GM13977 (cell line): ENCODE measurements around the gene XPR1.

Source experiments
- DNase-seq: peaks from one replicate; pipeline ENCODE4 v3.0.0; 2012; ENCODE audit warnings: low spot score
- CTCF ChIP-seq: IDR thresholded peaks from 2 replicates; pipeline ENCODE4 v1.5.1; 2012; ENCODE audit warnings: mild to moderate bottlenecking, control low read depth; ENCODE audit not compliant: insufficient read depth; ENCODE audit errors: extremely low read depth, missing control alignments
- in situ Hi-C: fragments of 300-500 bp; cut with MboI; formaldehyde crosslinking; loops from one replicate; pipeline ENCODE4 v1.12.0; 2022; ENCODE audit warnings: low sequenced_read_pairs, low pct_unique_long_range_greater_than_20kb, mixed read lengths, inconsistent platforms; ENCODE audit not compliant: unreplicated experiment

XPR1 gene

GRCh38 chr1:180917306-180918065 lies 285.7 kb downstream of the XPR1 start:
- no peak for TF ChIP-seq CTCF
- no peak for DNase-seq
- in situ Hi-C loops: no loop called here

- TF ChIP-seq CTCF: no peak
- in situ Hi-C loops: no loop called here
- DNase-seq: no peak
Observed at GRCh38 chr1:180918519-180918918, 286.7 kb downstream of the XPR1 start.

- in situ Hi-C loops: no loop called here
- TF ChIP-seq CTCF: no peak
- no peak for DNase-seq
Observed at GRCh38 chr1:180919183-180919700, 287.4 kb downstream of the XPR1 start.

GRCh38 chr1:180920193-180920592 lies 288.4 kb downstream of the XPR1 start:
- DNase-seq: no peak
- in situ Hi-C loops: no loop called here
- no peak for TF ChIP-seq CTCF

- DNase-seq: no peak
- in situ Hi-C loops: no loop called here
- TF ChIP-seq CTCF: peak; percentile 64
Observed at GRCh38 chr1:180920702-180921101, 288.9 kb downstream of the XPR1 start.

GRCh38 chr1:180921386-180921785 lies 289.6 kb downstream of the XPR1 start:
- DNase-seq: no peak
- no peak for TF ChIP-seq CTCF
- in situ Hi-C loops: no loop called here
